SIG-M5 (cell line): Measurements from ENCODE around the gene CEND1.

Source experiments
- DNase-seq: peaks from one replicate; lab custom pipeline; 2025; lab: John Stamatoyannopoulos, UW

CEND1 gene

GRCh38 chr11:827146-827896, 37.4 kb upstream of the CEND1 start:
- DNase-seq, result no peak

DNA sequence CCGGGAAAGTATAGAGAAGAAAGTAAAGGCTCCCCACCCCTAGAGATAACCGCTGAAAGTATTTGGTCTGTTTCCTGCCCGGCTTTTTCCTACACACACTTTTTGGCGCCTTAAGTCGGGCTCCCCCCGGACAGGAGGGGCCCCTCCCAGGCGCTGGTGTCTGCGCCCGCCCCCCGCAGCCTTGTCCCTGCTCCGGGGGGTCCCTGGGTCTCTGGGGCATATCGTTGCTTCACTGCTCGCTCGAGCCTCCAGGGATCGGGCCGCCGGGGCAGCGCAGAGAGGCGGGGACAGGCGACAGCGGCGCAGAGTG, 36.9 kb upstream of the CEND1 start:
- DNase-seq, result no peak

DNA sequence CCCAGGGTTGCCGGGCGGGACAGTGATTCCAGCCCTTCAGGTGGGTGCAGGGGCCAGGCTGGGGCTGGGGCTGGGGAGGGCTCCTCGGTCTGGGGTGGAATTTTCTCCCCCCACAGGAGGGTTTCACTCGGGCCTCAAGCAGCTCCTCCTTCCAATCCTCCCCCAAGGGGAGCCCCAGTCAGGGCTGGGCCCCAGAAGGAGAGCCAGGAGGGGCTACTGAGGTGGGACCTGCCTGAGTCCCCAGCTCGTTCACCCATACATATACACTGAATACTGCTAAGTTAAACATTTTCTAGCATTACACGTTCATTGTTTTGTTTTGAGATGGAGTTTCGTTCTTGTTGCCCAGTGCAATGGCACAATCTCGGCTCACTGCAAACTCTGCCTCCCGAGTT, 36.3 kb upstream of the CEND1 start:
- DNase-seq, result no peak

DNA sequence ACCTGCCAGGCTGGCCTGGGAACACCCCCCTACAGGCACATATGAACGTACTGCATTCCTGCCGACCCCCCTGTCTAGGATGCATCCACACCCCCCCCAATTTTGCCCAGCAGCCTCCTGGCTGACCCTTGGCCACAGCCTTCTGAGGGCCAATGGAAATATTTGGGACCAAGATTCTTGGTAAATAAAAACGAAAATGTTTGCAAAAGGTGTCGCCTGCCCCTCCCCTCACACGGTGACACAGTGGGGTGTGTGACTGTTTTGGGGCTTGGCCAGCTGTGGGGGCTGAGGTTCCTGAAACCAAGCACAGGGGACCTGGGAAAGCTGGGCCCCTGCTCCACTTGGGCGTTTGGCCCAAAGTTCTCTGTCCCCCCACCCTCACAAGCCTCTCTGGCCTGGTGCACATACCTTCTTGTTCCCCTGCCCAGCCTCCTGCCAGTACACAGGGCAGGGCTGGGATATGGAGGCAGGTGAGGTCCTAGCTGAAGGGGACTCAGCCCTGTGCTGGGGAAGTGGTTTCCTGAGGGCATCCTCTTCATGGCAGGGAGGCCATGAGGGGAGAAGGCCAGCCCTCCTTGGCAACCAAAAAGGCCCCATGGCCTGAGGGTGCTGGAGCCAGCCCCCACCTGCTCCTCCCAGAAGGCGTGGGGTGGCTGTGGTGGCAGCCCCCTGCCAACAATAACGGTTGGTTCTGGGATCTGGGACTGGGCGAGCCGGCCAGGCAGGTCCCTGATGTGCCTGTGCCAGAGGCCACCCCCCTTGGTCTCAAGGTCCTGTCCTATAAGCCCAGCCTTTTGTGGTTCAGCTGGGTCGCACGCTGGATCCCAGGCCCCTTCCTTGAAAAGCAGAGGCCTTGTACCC, 35.7 kb upstream of the CEND1 start:
- DNase-seq, result no peak

DNA sequence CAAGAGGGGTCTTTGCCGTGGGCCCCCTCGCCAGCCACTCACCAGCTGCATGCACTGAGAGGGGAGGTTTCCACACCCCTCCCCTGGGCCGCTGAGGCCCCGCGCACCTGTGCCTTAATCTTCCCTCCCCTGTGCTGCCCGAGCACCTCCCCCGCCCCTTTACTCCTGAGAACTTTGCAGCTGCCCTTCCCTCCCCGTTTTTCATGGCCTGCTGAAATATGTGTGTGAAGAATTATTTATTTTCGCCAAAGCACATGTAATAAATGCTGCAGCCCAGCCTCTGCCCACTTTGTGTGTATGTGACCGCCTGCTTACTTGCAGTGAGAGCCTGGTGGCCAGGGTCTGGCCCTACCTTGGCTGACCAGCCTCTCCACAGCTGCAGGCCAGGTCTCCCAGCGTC, 35.1 kb upstream of the CEND1 start:
- DNase-seq, result no peak

DNA sequence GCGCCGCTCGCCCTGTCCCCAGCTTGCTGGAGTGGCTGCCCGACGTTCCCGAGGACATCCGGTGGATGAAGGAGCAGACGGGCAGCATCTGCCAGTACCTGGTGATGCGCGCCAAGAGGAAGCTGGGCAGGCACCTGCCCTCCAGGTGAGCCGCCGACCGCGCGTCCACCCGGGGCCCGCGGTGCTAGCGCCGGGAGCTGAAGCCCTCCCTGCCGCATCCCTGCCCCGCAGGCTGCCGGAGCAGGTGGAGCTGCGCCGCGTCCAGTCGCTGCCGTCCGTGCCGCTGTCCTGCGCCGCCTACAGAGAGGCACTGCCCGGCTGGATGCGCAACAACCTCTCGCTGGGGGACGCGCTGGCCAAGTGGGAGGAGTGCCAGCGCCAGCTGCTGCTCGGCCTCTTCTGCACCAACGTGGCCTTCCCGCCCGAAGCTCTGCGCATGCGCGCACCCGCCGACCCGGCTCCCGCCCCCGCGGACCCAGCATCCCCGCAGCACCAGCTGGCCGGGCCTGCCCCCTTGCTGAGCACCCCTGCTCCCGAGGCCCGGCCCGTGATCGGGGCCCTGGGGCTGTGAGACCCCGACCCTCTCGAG, 34.5 kb upstream of the CEND1 start:
- DNase-seq, result no peak

DNA sequence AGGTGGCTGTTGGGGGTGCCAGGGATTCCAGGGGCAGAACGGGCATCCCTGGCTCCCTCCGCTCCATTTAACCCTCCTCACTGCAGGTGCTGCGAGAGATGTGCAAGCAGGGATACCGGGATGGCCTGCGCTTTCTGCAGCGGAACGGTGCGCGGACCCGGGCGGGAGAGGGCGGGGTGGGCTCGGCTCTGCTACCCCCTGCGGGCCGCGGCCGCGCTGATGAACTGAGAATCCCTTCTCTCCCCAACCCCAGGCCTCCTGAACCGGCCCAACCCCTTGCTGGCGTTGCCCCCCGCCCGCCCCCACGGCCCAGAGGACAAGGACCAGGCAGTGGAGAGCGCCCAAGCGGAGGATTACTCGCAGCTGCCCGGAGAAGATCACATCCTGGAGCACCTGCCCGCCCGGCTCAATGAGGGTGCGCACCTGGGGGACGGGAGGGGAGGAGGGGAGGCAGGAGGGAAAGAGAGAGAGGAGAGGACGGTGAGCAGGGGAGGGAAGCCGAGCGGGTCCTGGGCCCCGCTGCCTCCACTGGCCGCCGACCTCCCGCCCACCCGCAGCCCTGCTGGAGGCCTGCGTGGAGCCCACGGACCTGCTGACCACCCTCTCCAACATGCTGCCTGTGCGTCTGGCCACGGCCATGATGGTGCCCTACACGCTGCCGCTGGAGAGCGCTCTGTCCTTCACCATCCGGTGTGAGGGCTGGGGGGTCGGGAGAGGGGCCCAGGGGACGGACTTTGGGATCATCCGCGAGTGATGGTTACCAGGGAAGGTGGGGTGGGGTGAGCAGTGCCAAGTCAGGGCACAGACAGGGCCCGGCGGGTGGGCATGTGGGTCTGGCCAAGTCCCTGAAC, 33.8 kb upstream of the CEND1 start:
- DNase-seq, result no peak

DNA sequence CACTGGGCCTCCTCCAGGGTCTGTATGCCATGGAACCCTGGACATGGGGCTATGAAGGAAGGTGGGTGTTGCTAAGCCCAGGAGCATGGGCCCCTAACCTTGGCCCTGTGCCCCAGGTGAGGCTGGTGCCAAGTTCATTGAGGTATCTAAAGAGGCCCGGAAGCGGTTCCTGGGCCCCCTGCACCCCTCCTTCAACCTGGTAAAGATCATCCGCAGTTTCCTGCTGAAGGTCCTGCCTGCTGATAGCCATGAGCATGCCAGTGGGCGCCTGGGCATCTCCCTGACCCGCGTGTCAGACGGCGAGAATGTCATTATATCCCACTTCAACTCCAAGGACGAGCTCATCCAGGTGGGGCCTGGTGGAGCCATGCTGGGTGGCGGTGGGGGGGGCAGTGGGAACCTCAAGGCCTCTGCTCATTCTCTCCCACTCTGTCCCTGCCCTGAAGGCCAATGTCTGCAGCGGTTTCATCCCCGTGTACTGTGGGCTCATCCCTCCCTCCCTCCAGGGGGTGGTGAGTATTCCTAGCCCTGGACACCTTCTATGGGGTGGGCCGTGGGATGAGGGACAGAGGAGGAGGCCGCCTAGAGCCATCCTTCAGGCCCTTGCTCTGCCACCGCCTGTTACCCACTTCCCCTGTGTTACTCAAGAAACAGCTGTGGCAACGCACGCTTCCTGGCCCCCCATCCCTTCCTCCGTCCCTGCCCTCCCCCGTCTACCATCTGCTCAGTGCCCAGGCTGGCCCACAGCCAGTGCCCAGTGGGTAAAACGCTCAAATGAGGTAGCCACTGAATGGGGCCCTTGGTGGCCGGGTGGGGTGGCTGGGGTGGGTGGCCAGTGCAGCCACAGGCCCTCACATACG, 31.9 kb upstream of the CEND1 start:
- no peak for DNase-seq

DNA sequence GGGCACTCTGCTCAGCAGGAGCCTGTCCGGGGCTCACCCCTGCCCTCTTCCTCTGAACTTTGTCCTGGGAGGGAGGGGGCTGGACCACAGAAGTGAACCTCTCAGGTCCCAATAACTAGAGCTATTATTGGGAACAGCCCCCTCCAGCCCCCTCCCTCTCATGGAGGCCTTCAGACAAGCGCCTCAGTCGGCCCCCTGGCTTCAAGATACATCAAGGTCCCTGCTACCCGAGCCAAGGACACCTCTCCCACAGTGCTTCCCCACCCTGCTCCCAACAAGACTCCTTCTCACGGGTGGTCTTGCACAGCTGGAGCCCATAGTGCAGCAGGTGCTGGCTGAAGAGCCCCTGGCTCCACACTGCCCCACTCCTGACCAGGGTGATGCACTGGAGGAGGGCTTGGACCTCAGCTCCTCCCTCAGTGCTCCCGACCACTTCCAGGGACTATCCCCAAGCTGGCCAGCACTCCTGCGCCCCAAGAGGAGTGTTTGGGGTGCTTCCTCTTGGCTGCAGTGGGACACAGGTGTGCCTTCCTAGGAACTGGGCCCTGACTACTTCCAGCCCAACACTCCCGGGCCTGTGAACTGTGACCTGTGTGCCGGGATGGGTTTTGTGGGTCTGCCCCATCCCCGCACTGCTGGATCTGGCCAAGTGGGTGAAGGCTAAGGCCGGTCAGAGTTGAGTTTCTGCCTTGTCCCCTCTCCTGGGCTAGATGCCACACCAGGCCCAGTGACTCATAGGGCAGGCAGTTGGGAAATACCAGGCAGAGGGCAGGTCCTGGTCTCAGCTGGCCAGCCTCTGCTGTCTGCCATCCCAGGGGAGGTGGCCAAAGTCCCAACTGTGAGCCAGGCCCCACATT, 31.0 kb upstream of the CEND1 start:
- no peak for DNase-seq

GRCh38 chr11:819943-820649, 30.2 kb upstream of the CEND1 start:
- DNase-seq, result peak; percentile 37

- DNase-seq, result no peak
Observed at GRCh38 chr11:819129-819931, 29.4 kb upstream of the CEND1 start.

- DNase-seq, result no peak
Observed at GRCh38 chr11:818396-819128, 28.7 kb upstream of the CEND1 start, which contains the start of gene PNPLA2. TSS of gene PNPLA2 (plus strand) at chr11:818914. CDS start at chr11:819719, 805 bp downstream.

DNA sequence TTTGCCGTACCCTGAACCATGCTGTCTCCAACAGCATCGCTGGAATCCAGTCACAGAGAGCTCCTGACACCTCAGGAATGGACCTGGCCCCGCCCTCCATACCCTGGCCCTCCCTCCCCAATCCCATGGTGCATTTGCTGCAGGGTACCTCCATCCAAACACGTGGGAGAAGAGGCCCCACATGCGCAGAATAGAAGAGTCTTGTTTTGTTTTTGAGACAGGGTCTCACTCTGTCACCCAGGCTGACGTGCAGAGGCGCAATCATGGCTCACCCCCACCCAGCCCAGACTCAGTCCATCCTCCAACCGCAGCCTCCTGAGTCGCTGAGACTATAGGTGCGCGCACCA, 26.5 kb upstream of the CEND1 start:
- DNase-seq, result no peak

DNA sequence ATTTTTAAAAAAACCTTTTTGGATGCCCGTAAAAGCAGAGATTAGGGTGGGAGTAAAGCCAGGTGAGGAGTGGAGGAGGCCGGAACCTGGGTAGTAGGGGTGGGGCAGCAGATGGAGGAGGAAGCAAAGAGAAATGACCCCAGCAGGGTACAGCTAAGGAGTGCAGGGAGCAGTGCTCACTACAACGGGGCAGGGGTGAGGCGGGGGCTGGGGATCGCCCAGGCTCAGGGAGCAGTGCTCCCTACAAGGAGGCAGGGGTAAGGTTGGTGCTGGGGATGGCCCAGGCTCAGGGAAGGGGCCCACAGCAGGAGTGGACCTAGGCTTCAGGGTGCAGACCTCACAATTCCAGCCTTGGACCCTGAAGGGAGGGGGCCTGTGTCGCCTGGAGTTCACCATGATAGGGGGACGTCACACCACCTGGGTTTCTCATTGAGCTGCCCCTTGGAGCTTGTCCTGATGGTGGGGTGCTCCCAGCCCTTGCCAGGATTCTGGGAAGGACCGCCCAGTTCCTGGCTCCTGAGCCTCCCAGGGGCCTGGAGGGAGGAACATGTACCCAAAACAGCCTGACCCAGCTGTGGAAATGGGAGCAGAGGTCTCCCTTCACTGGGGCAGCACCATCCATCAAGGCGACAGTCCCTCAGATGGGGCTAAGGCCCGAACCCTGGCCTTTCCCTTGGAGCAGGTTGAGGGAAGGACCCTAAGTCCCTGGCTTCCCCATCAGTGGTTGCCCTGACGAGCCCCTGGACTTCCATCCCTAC, 26.0 kb upstream of the CEND1 start:
- DNase-seq, result no peak

DNA sequence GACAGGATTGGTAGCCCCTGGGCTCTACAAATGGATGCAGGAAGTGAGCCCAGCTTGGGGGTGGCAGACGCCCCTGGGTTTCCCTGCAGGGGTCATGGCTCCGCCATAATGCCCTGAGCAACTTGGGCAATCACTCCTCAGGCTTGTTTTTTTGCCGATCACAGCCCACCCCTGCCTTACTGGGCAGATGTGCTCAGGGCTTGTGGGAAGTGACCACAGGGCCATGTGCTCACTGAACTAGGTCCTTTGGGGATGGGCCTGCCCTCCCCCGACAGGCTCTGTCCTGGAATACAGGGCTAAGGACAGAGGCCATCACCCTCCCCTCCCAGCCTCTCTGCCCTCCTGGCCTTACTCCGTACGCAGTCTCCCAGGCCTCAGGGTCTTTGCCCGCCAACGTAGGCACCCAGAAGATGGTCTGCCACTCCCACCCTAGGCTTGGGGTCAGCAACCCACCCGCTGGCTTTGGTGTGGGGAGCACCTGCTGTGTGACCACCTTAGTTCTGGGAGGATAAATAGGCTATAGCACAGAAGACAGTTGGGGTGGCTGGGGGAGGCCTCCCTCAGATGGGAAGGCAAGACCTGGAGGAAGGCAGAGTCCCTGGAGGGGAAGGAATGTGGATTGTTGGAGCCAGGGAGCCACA, 23.7 kb upstream of the CEND1 start:
- no peak for DNase-seq

- DNase-seq, result no peak
Observed at GRCh38 chr11:813072-813455, 23.2 kb upstream of the CEND1 start.

DNA sequence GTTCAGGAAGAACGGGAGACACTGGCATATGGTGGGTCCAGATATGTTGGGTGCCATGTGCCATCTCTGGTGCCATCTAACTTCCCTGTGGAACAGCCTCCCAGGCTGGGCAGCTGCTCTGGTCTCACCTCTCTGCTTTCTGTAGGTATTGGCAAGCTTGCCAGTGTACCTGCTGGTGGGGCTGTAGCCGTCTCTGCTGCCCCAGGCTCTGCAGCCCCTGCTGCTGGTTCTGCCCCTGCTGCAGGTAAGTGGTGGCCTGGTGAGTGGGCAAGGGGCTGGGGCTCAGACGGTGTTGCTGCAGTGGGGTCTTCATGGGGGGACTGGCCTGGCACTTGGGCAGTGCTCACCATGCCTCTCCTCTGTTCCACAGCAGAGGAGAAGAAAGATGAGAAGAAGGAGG, 22.5 kb upstream of the CEND1 start:
- no peak for DNase-seq
